OCI-LY1 (cell line): Measurements from ENCODE around the gene PPP1R3E.

ENCODE experiments used
- H2AFZ ChIP-seq: fragments of 200-600 bp; sonication (generic), shearing (Covaris generic); 2 replicates; pipeline ENCODE4 v1.6.0; 2014; ENCODE audit warnings: antibody characterized with exemption, mild to moderate bottlenecking, low read length
- H3F3A ChIP-seq: fragments of 200-600 bp; sonication (generic), shearing (Covaris generic); 2 replicates; pipeline ENCODE4 v1.6.0; 2014; ENCODE audit warnings: mild to moderate bottlenecking, antibody characterized with exemption, low read length, moderate library complexity; ENCODE audit not compliant: insufficient read depth
- H3K27ac ChIP-seq: fragments of 200-600 bp; sonication (generic); 2 replicates; pipeline ENCODE4 v1.5.1; 2014; ENCODE audit warnings: low read length, mixed run types, mild to moderate bottlenecking, low read depth; ENCODE audit not compliant: poor library complexity, severe bottlenecking
- H3K27me3 ChIP-seq: fragments of 200-600 bp; sonication (generic); 2 replicates; pipeline ENCODE4 v1.6.0; 2014; ENCODE audit warnings: antibody characterized with exemption, mild to moderate bottlenecking, low read length, moderate library complexity; ENCODE audit not compliant: insufficient read depth
- H3K36me3 ChIP-seq: fragments of 200-600 bp; sonication (generic); 2 replicates; pipeline ENCODE4 v1.6.1; 2014; ENCODE audit warnings: mild to moderate bottlenecking, antibody characterized with exemption, low read length, moderate library complexity, mixed read lengths; ENCODE audit not compliant: insufficient read depth
- H3K4me1 ChIP-seq: fragments of 200-600 bp; sonication (generic); 2 replicates; pipeline ENCODE4 v1.5.1; 2014; ENCODE audit warnings: mild to moderate bottlenecking, low read length, moderate library complexity; ENCODE audit not compliant: insufficient read depth, severe bottlenecking
- H3K4me2 ChIP-seq: fragments of 200-600 bp; sonication (generic), shearing (Covaris generic); 2 replicates; pipeline ENCODE4 v1.6.1; 2014; ENCODE audit warnings: low read length
- H3K4me3 ChIP-seq: fragments of 200-600 bp; sonication (generic); 2 replicates; pipeline ENCODE4 v1.5.1; 2014; ENCODE audit warnings: low read length, low read depth, mild to moderate bottlenecking, mixed read lengths; ENCODE audit not compliant: poor library complexity, severe bottlenecking
- H3K79me2 ChIP-seq: fragments of 200-600 bp; shearing (Covaris generic); 2 replicates; pipeline ENCODE4 v1.6.1; 2016; ENCODE audit warnings: mixed run types, low read length, mixed read lengths; ENCODE audit not compliant: insufficient read depth
- H3K9ac ChIP-seq: fragments of 200-600 bp; sonication (generic), shearing (Covaris generic); 2 replicates; pipeline ENCODE4 v1.6.1; 2014; ENCODE audit warnings: mild to moderate bottlenecking, low read length, mixed read lengths
- H3K9me2 ChIP-seq: fragments of 200-600 bp; sonication (generic), shearing (Covaris generic); 2 replicates; pipeline ENCODE4 v1.6.1; 2014; ENCODE audit warnings: low read depth, mild to moderate bottlenecking, low read length, mixed read lengths
- H3K9me3 ChIP-seq: fragments of 200-600 bp; shearing (Covaris generic); 2 replicates; pipeline ENCODE4 v1.6.1; 2014; ENCODE audit warnings: low read length, mixed read lengths
- H4K20me1 ChIP-seq: fragments of 200-600 bp; sonication (generic), shearing (Covaris generic); 2 replicates; pipeline ENCODE4 v1.6.0; 2016; ENCODE audit warnings: mild to moderate bottlenecking, low read length; ENCODE audit not compliant: insufficient read depth
- CTCF ChIP-seq: fragments of 200-600 bp; sonication (generic), shearing (Covaris generic); IDR thresholded peaks from 2 replicates; pipeline ENCODE4 v1.5.1; 2017; ENCODE audit warnings: mild to moderate bottlenecking, antibody characterized with exemption, low read length, moderate library complexity, mixed read lengths
- EZH2 ChIP-seq: fragments of 200-600 bp; sonication (generic), shearing (Covaris generic); IDR thresholded peaks from 2 replicates; pipeline ENCODE4 v1.8.0; 2017; ENCODE audit warnings: borderline replicate concordance, mixed run types, mild to moderate bottlenecking, antibody characterized with exemption, low read length, moderate library complexity, mixed read lengths

PPP1R3E gene

GRCh38 chr14:23339506-23340268 is 37.0 kb upstream of the PPP1R3E start:
- H4K20me1 ChIP-seq, result no peaks in the 10 kb centered on the region
- H3F3A ChIP-seq, result no peaks in the 10 kb centered on the region
- no peaks in the 10 kb centered on the region for H3K79me2 ChIP-seq
- H3K9me2 ChIP-seq, result no peaks in the 10 kb centered on the region
- H3K9me3 ChIP-seq, result peaks cover 11% of the 10 kb centered on the region
- no peak overlapping the region for H3K4me3 ChIP-seq
- H3K4me1 ChIP-seq, result no peaks in the 10 kb centered on the region
- TF ChIP-seq EZH2 (no peak), CTCF (no peak)
- H3K27ac ChIP-seq, result no peak overlapping the region
- H3K4me2 ChIP-seq, result no peak overlapping the region
- no peaks in the 10 kb centered on the region for H3K36me3 ChIP-seq
- no peaks in the 10 kb centered on the region for H3K27me3 ChIP-seq
- no peak overlapping the region for H3K9ac ChIP-seq
- H2AFZ ChIP-seq, result no peak overlapping the region

DNA sequence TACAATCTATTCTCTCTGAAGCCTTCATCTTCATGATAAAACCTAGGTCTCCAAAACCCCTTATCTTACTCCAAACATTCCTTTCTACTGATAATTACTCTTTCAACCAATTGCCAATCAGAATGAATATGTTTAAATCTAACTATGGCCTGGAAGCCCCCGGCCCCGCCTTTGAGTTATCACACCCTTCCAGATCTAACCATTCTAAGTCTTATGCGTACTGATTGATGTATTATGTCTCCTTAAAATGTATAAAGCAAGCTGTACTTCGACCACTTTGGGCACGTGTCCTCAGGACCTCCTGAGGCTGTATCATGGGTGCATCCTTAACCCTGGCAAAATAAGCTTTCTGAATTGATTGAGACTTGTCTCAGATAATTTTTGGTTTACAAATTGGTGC is 33.0 kb upstream of the PPP1R3E start:
- Histone ChIP-seq H2AFZ (no peak overlapping the region), H3K9me3 (peaks cover 9% of the 10 kb centered on the region), H3K79me2 (no peaks in the 10 kb centered on the region), H3K4me3 (no peak overlapping the region), H3K36me3 (no peaks in the 10 kb centered on the region), H3K27me3 (no peaks in the 10 kb centered on the region), H4K20me1 (no peaks in the 10 kb centered on the region), H3F3A (no peaks in the 10 kb centered on the region), H3K4me1 (no peaks in the 10 kb centered on the region), H3K9ac (no peak overlapping the region), H3K4me2 (no peak overlapping the region), H3K27ac (no peak overlapping the region), H3K9me2 (no peaks in the 10 kb centered on the region)
- TF ChIP-seq CTCF (no peak), EZH2 (no peak)

GRCh38 chr14:23327947-23328744 is 25.5 kb upstream of the PPP1R3E start:
- peaks cover 35% of the 10 kb centered on the region for H3K36me3 ChIP-seq
- no peaks in the 10 kb centered on the region for H3K79me2 ChIP-seq
- TF ChIP-seq CTCF, result peak; percentile 85
- no peak for TF ChIP-seq EZH2
- H3K9ac ChIP-seq, result no peak overlapping the region
- H3K4me3 ChIP-seq, result no peak overlapping the region
- H3K9me3 ChIP-seq, result no peaks in the 10 kb centered on the region
- H3K27ac ChIP-seq, result no peak overlapping the region
- no peak overlapping the region for H3K4me2 ChIP-seq
- H3K4me1 ChIP-seq, result peaks cover 2% of the 10 kb centered on the region
- no peaks in the 10 kb centered on the region for H3K9me2 ChIP-seq
- H2AFZ ChIP-seq, result no peak overlapping the region
- no peaks in the 10 kb centered on the region for H3F3A ChIP-seq
- no peaks in the 10 kb centered on the region for H4K20me1 ChIP-seq
- H3K27me3 ChIP-seq, result no peaks in the 10 kb centered on the region
